Right ventricle myocardium superior (tissue), 1 donor: Measurements from ENCODE around the gene LGALS8. TPM values are rescaled to one million over a fixed set of nuclear protein-coding genes. Genes with fewer than 3 reads are reported as not detected.
"Not testable (repeated sequence)": the region's sequence is repeated elsewhere in the genome, so short reads cannot be mapped to it uniquely, and the experiment has no call there.

ENCODE experiments used
- ATAC-seq: fragments of 200-7000 bp; cut with Tn5 transposase; one replicate; pipeline ENCODE4 v1.9.1; 2020; ENCODE audit warnings: mild to moderate bottlenecking; ENCODE audit not compliant: poor library complexity
- DNase-seq: peaks from one replicate; pipeline ENCODE4 v3.0.0-alpha.2; 2020
- intact Hi-C: fragments of 100-400 bp; cut with DNase I; formaldehyde crosslinking; loops from one replicate; pipeline ENCODE4 v1.11.2; 2022
- total RNA-seq: library from RNA; stranded (reverse); fragmentation: NEBNext Ultra II Directional; extraction: Animal tissue kit (Norgen Biotek cat#: 25700); gene quantifications from one replicate; pipeline ENCODE4 v1.2.1, GENCODE V29; 2021
- donor health status: DM: no; HTN: yes; CAD: no; lungs with severe emphysema.

LGALS8 gene
- total RNA-seq, 1 donor from 2014 or later: 78.2 TPM

DNA sequence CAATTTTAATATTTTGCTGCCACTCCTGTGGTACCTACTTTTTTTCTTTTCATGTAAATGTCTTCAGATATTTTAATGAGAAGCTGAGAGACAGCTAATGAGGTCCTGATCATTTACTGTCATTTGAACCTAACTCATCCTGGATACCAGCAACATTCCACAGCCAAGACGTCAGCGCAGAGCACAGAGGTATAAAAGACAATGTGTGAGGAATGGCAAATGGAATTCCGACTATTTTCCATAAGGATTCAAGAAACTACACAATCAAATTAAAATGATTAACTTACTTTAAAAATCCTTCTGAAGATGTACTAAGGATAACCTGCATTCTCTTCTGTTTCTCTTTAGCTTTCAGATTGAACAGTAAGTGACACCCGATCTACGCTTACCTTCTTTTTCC lies 41.7 kb downstream of the LGALS8 start:
- ATAC-seq: no peak
- DNase-seq: no peak
- intact Hi-C loops: no loop called here

DNA sequence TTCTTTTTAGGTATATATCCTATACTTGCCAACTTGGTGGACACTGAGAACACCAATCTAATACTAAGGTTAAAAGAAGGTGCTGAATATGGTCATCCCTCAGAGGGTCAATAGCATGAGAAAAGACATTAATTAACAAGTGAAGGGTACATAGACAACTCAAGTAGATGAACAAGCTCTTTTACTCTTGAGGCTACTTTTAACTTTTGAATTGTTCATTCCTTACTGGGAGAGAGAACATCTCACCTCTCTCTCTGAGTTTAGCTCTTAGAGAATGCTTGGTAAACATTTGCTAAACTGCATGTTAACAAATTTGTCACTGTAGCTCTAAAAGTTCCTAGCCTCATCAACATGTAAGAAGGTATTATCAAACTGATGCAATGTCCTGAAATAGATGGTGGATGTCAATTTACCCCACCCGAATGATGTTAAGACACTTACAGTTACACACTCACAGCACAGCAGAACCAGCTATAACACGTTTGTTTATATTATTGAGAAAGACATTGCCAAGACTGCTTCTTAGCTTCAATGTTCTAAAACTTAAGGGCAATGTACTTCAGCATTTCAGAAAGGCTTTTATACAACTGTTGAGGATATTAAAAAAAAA lies 44.6 kb downstream of the LGALS8 start:
- ATAC-seq: no peak
- intact Hi-C loops: no loop called here
- DNase-seq: no peak

GRCh38 chr1:236575523-236575922 lies 51.7 kb downstream of the LGALS8 start:
- no peak for DNase-seq
- no peak for ATAC-seq
- intact Hi-C loops: no loop called here

DNA sequence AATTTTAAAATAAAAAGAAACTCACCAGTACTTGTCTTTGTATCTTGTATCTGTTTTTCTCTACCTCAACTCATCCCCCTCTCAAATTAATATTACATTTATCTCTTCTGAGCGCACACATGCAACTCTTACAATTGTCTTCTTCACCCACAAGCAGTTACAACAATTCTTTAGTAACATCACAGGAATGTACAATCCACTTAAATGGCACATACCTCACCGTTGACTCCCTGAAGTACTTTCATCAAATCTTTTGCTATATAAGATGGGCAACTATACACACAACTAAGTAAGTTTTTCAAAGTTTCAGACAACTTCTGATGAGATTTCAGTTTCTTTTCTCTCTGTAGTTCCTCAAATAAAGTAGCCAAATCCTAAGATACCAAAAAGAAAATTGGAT lies 52.2 kb downstream of the LGALS8 start:
- no peak for ATAC-seq
- intact Hi-C loops: no loop called here
- DNase-seq: no peak

- DNase-seq, ATAC-seq, intact Hi-C loops: not testable (repeated sequence)
Observed at GRCh38 chr1:236577041-236577440, 53.3 kb downstream of the LGALS8 start.

DNA sequence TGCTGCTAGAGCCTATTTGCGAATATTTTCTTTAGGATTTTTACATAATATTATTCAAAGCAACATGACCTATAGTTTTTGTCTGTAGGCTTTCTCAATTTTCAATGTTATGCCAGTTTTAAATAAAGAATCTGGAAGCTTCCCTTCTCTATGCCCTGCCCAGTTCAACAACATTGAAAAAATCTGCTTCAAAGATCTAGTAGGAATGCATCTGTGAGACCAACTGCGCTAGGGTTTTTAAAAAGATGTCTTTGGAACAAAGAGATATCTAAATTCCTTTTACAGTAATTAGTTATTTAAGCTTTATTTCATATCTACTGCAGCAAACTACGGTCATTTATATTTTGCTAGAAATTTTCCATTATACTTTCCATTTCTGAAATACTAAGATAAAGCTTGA lies 54.9 kb downstream of the LGALS8 start:
- no peak for ATAC-seq
- DNase-seq: no peak
- intact Hi-C loops: no loop called here

DNA sequence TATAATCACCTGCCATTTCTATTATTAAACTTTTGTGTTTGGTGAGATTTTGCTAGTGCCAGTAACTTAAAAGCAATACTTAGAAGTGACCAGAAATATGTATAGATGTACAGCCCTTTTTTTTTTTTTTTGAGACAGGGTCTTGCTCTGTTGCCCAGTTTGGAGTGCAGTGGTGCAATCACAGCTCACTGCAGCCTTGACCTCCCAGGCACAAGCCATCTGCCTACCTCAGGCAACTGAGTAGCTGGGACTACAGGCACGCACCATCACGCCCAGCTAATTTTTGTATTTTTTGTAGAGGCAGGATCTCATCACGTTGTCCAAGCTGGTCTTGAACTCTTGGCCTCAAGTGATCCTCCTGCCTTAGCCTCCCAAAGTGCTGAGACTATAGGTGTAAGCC lies 56.6 kb downstream of the LGALS8 start:
- intact Hi-C loops, DNase-seq, ATAC-seq: not testable (repeated sequence)

DNA sequence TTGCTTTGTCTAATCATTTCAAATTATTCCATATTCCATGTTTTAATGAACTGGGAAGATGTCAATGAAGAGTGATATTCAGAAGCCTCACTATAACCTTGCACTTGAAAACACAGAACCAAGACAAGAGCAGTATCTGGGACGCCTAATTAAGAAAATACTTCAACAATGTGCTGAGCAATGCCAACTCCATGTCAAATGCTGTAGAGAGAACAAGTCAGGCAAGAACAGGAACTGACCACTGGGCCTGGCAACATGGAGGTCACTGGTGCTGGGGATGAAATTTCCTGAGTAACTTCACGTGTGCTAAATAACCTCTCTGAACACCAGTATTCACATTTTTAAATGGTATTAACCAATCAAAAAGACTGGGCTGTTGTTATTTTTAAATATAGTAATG lies 57.7 kb downstream of the LGALS8 start:
- intact Hi-C loops: no loop called here
- ATAC-seq (peak; percentile 45), DNase-seq (no peak)

DNA sequence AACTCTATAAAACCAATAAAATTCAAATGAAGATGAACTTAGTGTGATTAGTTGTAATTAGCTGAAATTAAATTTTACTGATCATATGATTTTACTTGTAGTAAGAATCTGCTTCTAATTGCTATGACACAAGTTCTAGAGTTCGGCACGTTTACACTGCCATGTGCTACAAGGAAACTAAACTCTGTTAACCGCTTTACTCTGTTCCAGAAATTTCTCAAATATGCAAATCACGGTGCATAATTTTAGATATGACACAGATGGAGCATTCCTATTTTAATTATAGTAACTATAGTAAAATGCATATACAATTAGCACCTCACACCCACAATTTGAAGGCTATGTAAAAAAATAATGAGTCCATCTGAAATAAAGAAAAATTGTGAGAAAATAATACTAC lies 65.7 kb downstream of the LGALS8 start:
- DNase-seq (no peak), ATAC-seq (no peak)
- intact Hi-C loops: no loop called here

- ATAC-seq (no peak), DNase-seq (no peak)
- intact Hi-C loops: loop anchor here (10.0 kb wide), 1 partner anchor 46 kb away; no protein-coding TSS in a partner anchor
Observed at GRCh38 chr1:236590553-236591150, 66.9 kb downstream of the LGALS8 start.

- intact Hi-C loops: no loop called here
- no peak for DNase-seq
- ATAC-seq: no peak
Observed at GRCh38 chr1:236602171-236602570, 78.4 kb downstream of the LGALS8 start.

Other genes with a start within 250 kb of the LGALS8 start
- gene ERO1B, start 242.0 kb upstream of the LGALS8 start, total RNA-seq: 5.0 TPM
- gene EDARADD, start 129.7 kb upstream of the LGALS8 start, total RNA-seq: 0.78 TPM
- gene HEATR1, start 80.5 kb downstream of the LGALS8 start, total RNA-seq: 9.2 TPM
- gene ACTN2, start 162.5 kb downstream of the LGALS8 start, total RNA-seq: 1,943 TPM